Activated T-helper 2 cell treated with anti-CD3 and anti-CD28 coated beads, Interferon-gamma antibody, Interleukin-2, Interleukin-4, amounts not matched to agents 10 μg/mL and 5 μg/mL and 100 μg/mL, durations not matched to agents 14 hours and 24 hours and 36 hours (primary cell): ENCODE measurements around the gene GOLGA6L25. TPM values are rescaled to one million over a fixed set of nuclear protein-coding genes. Genes with fewer than 3 reads are reported as not detected.
"Not testable (repeated sequence)": the region's sequence is repeated elsewhere in the genome, so short reads cannot be mapped to it uniquely, and the experiment has no call there.

Experiments used
- DNase-seq: peaks from one replicate; pipeline ENCODE4 v3.0.0; 2021; ENCODE audit warnings: low spot score
- H3K27ac Mint-ChIP-seq: one replicate; pipeline ENCODE4 v1.8.0; 2021; ENCODE audit warnings: mixed read lengths
- H3K27me3 Mint-ChIP-seq: one replicate; pipeline ENCODE4 v1.8.0; 2021; ENCODE audit warnings: low read depth, mixed read lengths
- H3K36me3 Mint-ChIP-seq: one replicate; pipeline ENCODE4 v1.8.0; 2021; ENCODE audit warnings: low read depth, mixed read lengths
- H3K4me1 Mint-ChIP-seq: one replicate; pipeline ENCODE4 v1.8.0; 2021; ENCODE audit warnings: low read depth, mixed read lengths
- H3K4me3 Mint-ChIP-seq: one replicate; pipeline ENCODE4 v1.8.0; 2021; ENCODE audit warnings: low read depth, mild to moderate bottlenecking, moderate library complexity, mixed read lengths
- H3K9me3 Mint-ChIP-seq: one replicate; pipeline ENCODE4 v1.8.0; 2021; ENCODE audit warnings: mixed read lengths
- intact Hi-C: fragments of 100-400 bp; cut with micrococcal nuclease; formaldehyde crosslinking; loops from one replicate; pipeline ENCODE4 v1.15.1; 2023
- total RNA-seq: library from RNA; stranded (reverse); gene quantifications from 2 replicates; pipeline ENCODE4 v1.2.3, GENCODE V29; 2022

GOLGA6L25 gene, protein sequence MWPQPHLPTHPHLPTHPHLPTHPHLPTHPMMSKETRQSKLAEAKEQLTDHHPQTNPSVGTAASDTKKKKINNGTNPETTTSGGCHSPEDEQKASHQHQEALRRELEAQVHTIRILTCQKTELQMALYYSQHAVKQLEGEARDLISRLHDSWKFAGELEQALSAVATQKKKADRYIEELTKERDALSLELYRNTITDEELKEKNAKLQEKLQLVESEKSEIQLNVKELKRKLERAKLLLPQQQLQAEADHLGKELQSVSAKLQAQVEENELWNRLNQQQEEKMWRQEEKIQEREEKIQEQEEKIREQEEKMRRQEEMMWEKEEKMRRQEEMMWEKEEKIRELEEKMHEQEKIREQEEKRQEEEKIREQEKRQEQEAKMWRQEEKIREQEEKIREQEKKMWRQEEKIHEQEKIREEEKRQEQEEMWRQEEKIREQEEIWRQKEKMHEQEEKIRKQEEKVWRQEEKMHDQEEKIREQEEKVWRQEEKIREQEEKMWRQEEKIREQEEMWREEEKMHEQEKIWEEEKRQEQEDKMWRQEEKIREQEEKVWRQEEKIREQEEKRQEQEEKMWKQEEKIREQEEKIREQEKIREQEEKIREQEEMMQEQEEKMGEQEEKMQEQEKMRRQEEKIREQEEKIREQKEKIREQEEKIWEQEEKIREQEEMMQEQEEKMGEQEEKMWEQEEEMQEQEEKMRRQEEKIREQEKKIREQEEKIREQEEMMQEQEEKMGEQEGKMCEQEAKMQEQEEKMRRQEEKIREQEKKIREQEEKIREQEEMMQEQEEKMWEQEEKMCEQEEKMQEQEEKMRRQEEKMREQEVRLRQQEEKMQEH
- not detected in 2 replicates for total RNA-seq

- H3K4me3 Mint-ChIP-seq, H3K36me3 Mint-ChIP-seq, H3K27ac Mint-ChIP-seq, intact Hi-C loops, DNase-seq, H3K27me3 Mint-ChIP-seq, H3K4me1 Mint-ChIP-seq, H3K9me3 Mint-ChIP-seq: not testable (repeated sequence)
Measured at GRCh38 chr15:28553268-28553667, at the start of gene GOLGA6L25. GOLGA6L25 (plus strand) TSS chr15:28553568; CDS start chr15:28553629, 61 bp downstream.

DNA sequence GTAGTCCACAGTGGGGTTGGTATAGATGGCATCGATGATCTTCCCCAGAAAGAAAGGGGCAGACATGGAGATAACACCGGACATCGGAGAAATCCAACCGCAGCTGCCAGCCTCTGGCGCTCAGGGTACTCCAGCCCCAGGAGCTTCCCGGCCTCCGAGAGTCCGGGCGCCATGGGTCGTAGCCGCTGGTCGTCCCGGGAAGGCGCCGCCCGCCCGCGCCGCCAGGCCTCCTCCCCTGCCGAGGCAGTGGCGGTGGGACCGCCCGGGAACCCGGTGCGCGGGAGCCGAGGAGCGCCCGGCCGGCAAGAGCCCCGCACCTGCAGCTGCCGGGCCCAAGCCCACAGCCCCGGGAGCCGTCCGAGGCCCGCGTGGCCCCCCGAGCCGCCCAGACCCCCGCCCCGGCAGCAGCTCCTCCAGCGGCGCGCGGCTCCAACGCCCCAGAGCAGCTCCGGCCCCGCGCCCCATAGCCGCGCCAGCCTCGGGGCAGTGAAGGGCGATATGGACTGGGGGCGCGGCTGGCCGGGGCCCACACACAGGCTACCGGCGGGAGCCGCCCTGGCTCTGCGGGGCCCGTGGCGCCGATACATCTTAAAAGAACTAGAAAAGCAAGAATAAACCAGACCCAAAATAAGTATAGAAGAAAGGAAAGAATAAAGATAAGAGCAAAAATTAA, 45.0 kb upstream of the GOLGA6L25 start:
- H3K27me3 Mint-ChIP-seq, H3K4me1 Mint-ChIP-seq, DNase-seq, H3K4me3 Mint-ChIP-seq, H3K9me3 Mint-ChIP-seq, H3K27ac Mint-ChIP-seq, H3K36me3 Mint-ChIP-seq, intact Hi-C loops: not testable (repeated sequence)

- H3K27ac Mint-ChIP-seq, H3K4me3 Mint-ChIP-seq, H3K27me3 Mint-ChIP-seq, H3K9me3 Mint-ChIP-seq, H3K4me1 Mint-ChIP-seq, H3K36me3 Mint-ChIP-seq, intact Hi-C loops, DNase-seq: not testable (repeated sequence)
Measured at GRCh38 chr15:28514128-28514527, 39.2 kb upstream of the GOLGA6L25 start.

GRCh38 chr15:28515208-28515607, 38.2 kb upstream of the GOLGA6L25 start:
- DNase-seq, H3K9me3 Mint-ChIP-seq, H3K27me3 Mint-ChIP-seq, H3K27ac Mint-ChIP-seq, intact Hi-C loops, H3K4me1 Mint-ChIP-seq, H3K36me3 Mint-ChIP-seq, H3K4me3 Mint-ChIP-seq: not testable (repeated sequence)

GRCh38 chr15:28532954-28533353, 20.4 kb upstream of the GOLGA6L25 start, which contains the start of gene GOLGA8G:
GOLGA8G (minus strand) TSS chr15:28532971; CDS start chr15:28532909, 62 bp downstream.
- H3K9me3 Mint-ChIP-seq, intact Hi-C loops, H3K27me3 Mint-ChIP-seq, H3K4me3 Mint-ChIP-seq, H3K4me1 Mint-ChIP-seq, H3K36me3 Mint-ChIP-seq, H3K27ac Mint-ChIP-seq, DNase-seq: not testable (repeated sequence)

GRCh38 chr15:28573351-28573750, 20.0 kb downstream of the GOLGA6L25 start:
- H3K9me3 Mint-ChIP-seq, H3K36me3 Mint-ChIP-seq, H3K27ac Mint-ChIP-seq, H3K27me3 Mint-ChIP-seq, intact Hi-C loops, H3K4me1 Mint-ChIP-seq, H3K4me3 Mint-ChIP-seq, DNase-seq: not testable (repeated sequence)

DNA sequence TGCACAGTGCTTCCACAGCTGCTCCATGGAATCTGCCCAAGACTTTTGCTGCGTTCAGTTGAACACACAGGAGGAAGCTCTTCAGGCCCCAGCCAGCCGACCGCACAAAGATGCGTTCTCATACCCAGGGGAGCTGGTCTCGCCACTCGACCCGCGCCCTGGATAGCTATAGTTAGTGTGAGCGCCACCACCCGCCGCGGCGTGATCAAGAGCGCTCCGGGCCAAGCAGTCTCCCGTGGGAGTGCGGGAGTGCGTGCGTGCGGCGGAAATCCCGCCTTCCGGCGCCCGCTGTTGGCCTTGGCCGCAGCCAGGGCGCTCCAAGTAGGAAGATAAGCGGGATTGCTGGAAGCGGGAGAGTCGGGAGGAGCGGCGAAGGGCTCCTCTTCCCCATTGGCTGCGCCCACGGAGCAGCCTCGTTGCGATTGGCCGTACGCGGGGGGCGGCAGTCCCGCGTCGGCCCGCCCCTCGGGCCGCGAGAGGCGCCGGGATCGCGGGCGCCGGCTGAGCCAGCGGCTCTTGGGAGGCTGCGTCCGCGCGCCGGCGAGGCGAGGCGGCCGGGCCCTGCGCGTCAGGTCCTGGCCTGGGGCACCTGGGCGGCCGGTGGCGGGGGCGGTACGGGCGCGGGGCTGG, 35.7 kb downstream of the GOLGA6L25 start:
- H3K27me3 Mint-ChIP-seq, H3K4me1 Mint-ChIP-seq, H3K4me3 Mint-ChIP-seq, H3K9me3 Mint-ChIP-seq, H3K36me3 Mint-ChIP-seq, DNase-seq, intact Hi-C loops, H3K27ac Mint-ChIP-seq: not testable (repeated sequence)

DNA sequence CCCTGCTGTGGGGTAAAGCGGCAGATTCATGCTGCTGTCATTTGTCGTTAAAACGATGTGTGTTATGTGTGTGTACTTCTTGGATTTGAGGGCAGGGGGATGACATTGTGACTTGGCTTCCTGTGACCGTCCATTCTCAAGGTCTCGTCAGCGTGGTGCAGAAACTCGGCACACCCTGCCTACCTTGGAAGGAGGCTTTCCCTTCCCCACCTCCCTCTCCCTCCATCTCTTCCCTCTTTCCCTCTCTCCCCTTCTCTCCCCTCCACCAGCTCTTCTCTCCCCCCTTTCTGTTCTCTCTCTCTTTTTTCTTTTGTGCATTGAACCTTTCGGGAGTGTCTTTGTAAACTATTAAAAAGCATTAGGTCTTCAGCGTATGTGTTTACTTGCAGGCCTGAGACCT, 36.4 kb downstream of the GOLGA6L25 start:
- H3K36me3 Mint-ChIP-seq, H3K4me1 Mint-ChIP-seq, intact Hi-C loops, H3K9me3 Mint-ChIP-seq, H3K27me3 Mint-ChIP-seq: not testable (repeated sequence)
- peak overlapping the region; percentile 94 for H3K4me3 Mint-ChIP-seq
- peak; percentile 9 for DNase-seq
- H3K27ac Mint-ChIP-seq: peak overlapping the region; percentile 83

DNA sequence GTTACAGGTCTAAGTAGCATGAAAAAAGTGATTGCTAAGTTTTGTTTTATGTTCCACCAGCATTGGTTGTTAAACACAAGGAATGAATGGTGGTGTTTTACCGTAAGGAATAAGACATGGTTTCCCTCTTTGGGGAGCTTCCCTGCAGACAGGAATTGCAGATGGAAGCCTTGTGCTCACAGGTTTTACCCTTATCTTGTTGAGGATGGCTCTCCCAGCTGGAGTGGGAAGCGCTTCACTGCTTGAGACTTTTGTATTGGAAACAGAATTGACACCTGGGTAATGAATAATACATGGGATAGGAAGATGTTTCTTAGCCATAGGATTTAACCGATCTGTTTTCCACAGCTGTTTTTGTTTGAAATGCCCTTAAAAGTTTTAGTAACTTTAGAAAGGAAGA, 39.0 kb downstream of the GOLGA6L25 start:
- H3K27ac Mint-ChIP-seq, H3K9me3 Mint-ChIP-seq, H3K27me3 Mint-ChIP-seq, H3K4me3 Mint-ChIP-seq, H3K36me3 Mint-ChIP-seq, DNase-seq, H3K4me1 Mint-ChIP-seq, intact Hi-C loops: not testable (repeated sequence)

DNA sequence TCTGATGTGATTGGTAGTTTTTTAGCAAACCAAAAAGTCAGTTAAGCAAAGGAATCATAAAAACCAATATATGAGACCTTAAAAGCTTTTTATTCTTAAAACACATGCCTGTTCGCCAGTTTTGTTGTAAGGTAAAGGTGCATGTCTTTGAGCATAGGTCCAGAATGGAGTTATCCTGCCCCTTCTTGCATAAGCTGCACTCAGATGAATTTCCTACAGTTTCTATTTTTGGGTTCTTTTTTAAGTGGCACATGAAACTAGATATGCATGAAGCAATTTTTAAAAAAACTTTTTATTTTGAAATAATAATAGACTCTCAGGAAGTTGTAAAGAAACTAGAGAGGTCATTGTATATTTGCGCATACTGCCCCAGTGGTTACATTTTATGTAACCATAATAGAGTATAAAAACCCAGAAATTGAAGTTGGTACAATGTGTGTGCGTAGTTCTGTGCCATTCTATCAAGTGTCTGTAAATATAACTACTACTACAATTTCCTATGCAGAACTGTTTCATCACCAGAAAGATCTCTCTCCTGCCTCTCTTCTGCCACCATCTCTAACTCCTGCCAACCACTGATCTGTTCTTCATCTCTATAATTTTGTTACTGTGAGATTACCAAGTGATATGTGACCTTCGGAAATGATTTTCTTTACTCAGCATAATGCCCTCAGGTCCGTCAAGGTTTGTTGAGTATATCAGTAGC, 40.2 kb downstream of the GOLGA6L25 start:
- H3K36me3 Mint-ChIP-seq, H3K27ac Mint-ChIP-seq, intact Hi-C loops, H3K27me3 Mint-ChIP-seq, H3K9me3 Mint-ChIP-seq, H3K4me3 Mint-ChIP-seq, DNase-seq, H3K4me1 Mint-ChIP-seq: not testable (repeated sequence)

GRCh38 chr15:28597471-28597870, 44.1 kb downstream of the GOLGA6L25 start:
- H3K4me1 Mint-ChIP-seq, H3K4me3 Mint-ChIP-seq, DNase-seq, H3K27me3 Mint-ChIP-seq, intact Hi-C loops, H3K27ac Mint-ChIP-seq, H3K36me3 Mint-ChIP-seq, H3K9me3 Mint-ChIP-seq: not testable (repeated sequence)

DNA sequence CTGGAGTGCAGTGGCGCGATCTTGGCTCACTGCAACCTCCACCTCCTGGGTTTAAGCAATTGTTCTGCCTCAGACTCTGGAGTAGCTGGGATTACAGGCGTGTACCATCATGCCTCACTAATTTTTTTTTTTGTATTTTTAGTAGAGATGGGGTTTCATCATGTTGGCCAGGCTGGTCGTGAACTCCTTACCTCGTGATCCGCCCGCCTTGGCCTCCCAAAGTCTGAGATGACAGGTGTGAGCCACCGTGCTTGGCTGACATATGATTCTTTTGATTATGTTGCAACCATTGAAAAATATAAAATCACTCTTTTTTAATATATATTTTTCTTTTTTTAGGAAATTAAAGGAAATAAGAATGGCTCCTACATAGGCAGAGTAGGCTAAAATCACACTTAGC, 44.8 kb downstream of the GOLGA6L25 start:
- H3K9me3 Mint-ChIP-seq, intact Hi-C loops, H3K4me1 Mint-ChIP-seq, H3K27me3 Mint-ChIP-seq, H3K27ac Mint-ChIP-seq, H3K36me3 Mint-ChIP-seq, H3K4me3 Mint-ChIP-seq, DNase-seq: not testable (repeated sequence)
